SK-N-SH (cell line): ENCODE results near the gene CDKAL1. TPM values are rescaled to one million over a fixed set of nuclear protein-coding genes. Genes with fewer than 3 reads are reported as not detected.

Experiments
- CTCF ChIA-PET: fragments of 300-600, 350-600 bp; formaldehyde crosslinking; extraction: SDS; loops from one replicate; lab custom pipeline; 2021; lab: Yijun Ruan, JAX
- POLR2A ChIA-PET: fragments of 350-600 bp; sonication (Branson Sonifier 250); formaldehyde crosslinking; extraction: SDS; loops from one replicate; lab custom pipeline; 2020; ENCODE audit warnings: antibody characterized with exemption, inconsistent platforms; lab: Yijun Ruan, JAX
- DNase-seq: peaks from one replicate; pipeline ENCODE4 v3.0.0; 2012
- H2AFZ ChIP-seq: fragments of 200-600 bp; sonication (generic); 2 replicates; pipeline ENCODE4 v1.8.1; 2016; ENCODE audit warnings: antibody characterized with exemption, mild to moderate bottlenecking, low read depth
- H3F3A ChIP-seq: fragments of 200-600 bp; sonication (generic); replicated peaks from 2 replicates; pipeline ENCODE3; 2016; ENCODE audit warnings: antibody characterized with exemption, mild to moderate bottlenecking; ENCODE audit not compliant: insufficient read depth
- H3K27ac ChIP-seq, 2 experiments: fragments of 200-500 bp in 1 of 2; fragments of 200-600 bp in 1 of 2; sonication (Bioruptor generic) in 1 of 2; sonication (generic), shearing (Covaris generic) in 1 of 2; 2 replicates each; pipeline versions ENCODE4 v1.5.1 to v1.6.1; 2014 to 2016; ENCODE audit warnings: low read depth in 2 of 2, inconsistent platforms in 1 of 2, low read length in 1 of 2, mild to moderate bottlenecking in 1 of 2, mixed read lengths in 1 of 2
- H3K27me3 ChIP-seq: fragments of 200-600 bp; sonication (generic), shearing (Covaris generic); 2 replicates; pipeline ENCODE4 v1.6.1; 2016; ENCODE audit warnings: mixed run types; ENCODE audit not compliant: insufficient read depth
- H3K36me3 ChIP-seq, 2 experiments: fragments of 200-500 bp in 1 of 2; fragments of 200-600 bp in 1 of 2; sonication (Bioruptor generic) in 1 of 2; sonication (generic) in 1 of 2; replicated peaks in 1 of 2; 2 replicates each; pipeline versions ENCODE3 to v1.5.1; 2014 to 2016; ENCODE audit warnings: low read length in 1 of 2, mild to moderate bottlenecking in 1 of 2; ENCODE audit not compliant: insufficient read depth in 2 of 2, control insufficient read depth in 1 of 2
- H3K4me1 ChIP-seq, 2 experiments: fragments of 200-500 bp in 1 of 2; fragments of 200-600 bp in 1 of 2; sonication (Bioruptor generic) in 1 of 2; sonication (generic), shearing (Covaris generic) in 1 of 2; 2 replicates each; pipeline versions ENCODE4 v1.5.1 to v1.6.1; 2014 to 2016; ENCODE audit warnings: low read depth in 1 of 2, low read length in 1 of 2, mixed run types in 1 of 2; ENCODE audit not compliant: insufficient read depth in 2 of 2, control insufficient read depth in 1 of 2
- H3K4me2 ChIP-seq: fragments of 200-600 bp; sonication (generic), shearing (Covaris generic); 2 replicates; pipeline ENCODE4 v1.6.1; 2017; ENCODE audit warnings: mixed run types
- H3K4me3 ChIP-seq, 2 experiments: fragments of 200-500 bp in 1 of 2; fragments of 200-600 bp in 1 of 2; sonication (Bioruptor generic) in 1 of 2; sonication (generic), shearing (Covaris generic) in 1 of 2; 2 replicates each; pipeline versions ENCODE4 v1.5.1 to v1.8.1; 2014 to 2016; ENCODE audit warnings: low read depth in 2 of 2, inconsistent platforms in 1 of 2, low read length in 1 of 2, mild to moderate bottlenecking in 1 of 2, mixed read lengths in 1 of 2, moderate library complexity in 1 of 2
- H3K79me2 ChIP-seq: fragments of 200-600 bp; sonication (generic); 2 replicates; pipeline ENCODE4 v1.8.1; 2017; ENCODE audit warnings: mild to moderate bottlenecking; ENCODE audit not compliant: insufficient read depth
- H3K9ac ChIP-seq: fragments of 200-600 bp; sonication (generic); 2 replicates; pipeline ENCODE4 v1.6.1; 2017; ENCODE audit warnings: mixed run types
- H3K9me2 ChIP-seq: fragments of 200-600 bp; sonication (generic); 2 replicates; pipeline ENCODE4 v1.6.1; 2017; ENCODE audit warnings: mixed run types
- H3K9me3 ChIP-seq: fragments of 200-600 bp; sonication (generic); 2 replicates; pipeline ENCODE4 v1.6.1; 2017; ENCODE audit warnings: mixed run types, mild to moderate bottlenecking, moderate library complexity
- H4K20me1 ChIP-seq: fragments of 200-600 bp; sonication (generic); 2 replicates; pipeline ENCODE4 v1.6.1; 2017; ENCODE audit warnings: mild to moderate bottlenecking, mixed run types; ENCODE audit not compliant: insufficient read depth
- CHD2 ChIP-seq: fragments of 150-350 bp; IDR thresholded peaks from 2 replicates; pipeline ENCODE4 v1.6.1; 2018; ENCODE audit warnings: low read length; ENCODE audit not compliant: partially characterized antibody
- ELF1 ChIP-seq: IDR thresholded peaks from 2 replicates; pipeline ENCODE4 v1.4.0; 2012
- EP300 ChIP-seq, 2 experiments: IDR thresholded peaks; 2 replicates each; pipeline versions ENCODE4 v1.4.0 to v1.6.1; 2012; ENCODE audit warnings: borderline replicate concordance in 1 of 2, low read depth in 1 of 2, low read length in 1 of 2
- EZH2phosphoT487 ChIP-seq: fragments of 200-600 bp; sonication (generic); IDR thresholded peaks from 2 replicates; pipeline ENCODE4 v1.6.1; 2017; ENCODE audit warnings: low read depth, mixed run types, mild to moderate bottlenecking, antibody characterized with exemption, moderate library complexity, borderline replicate concordance
- GABPA ChIP-seq: IDR thresholded peaks from 2 replicates; pipeline ENCODE4 v1.4.0; 2012; ENCODE audit warnings: low read depth, mild to moderate bottlenecking
- MEF2A ChIP-seq: IDR thresholded peaks from 2 replicates; pipeline ENCODE4 v1.4.0; 2012; ENCODE audit warnings: low read depth, borderline replicate concordance
- MXI1 ChIP-seq: IDR thresholded peaks from 2 replicates; pipeline ENCODE4 v1.6.1; 2012; ENCODE audit warnings: mild to moderate bottlenecking, low read depth, low read length, improper control_type of control experiment
- NFIC ChIP-seq: IDR thresholded peaks from 2 replicates; pipeline ENCODE4 v1.4.0; 2012; ENCODE audit warnings: borderline replicate concordance
- NRF1 ChIP-seq: IDR thresholded peaks from 2 replicates; pipeline ENCODE4 v1.6.1; 2012; ENCODE audit warnings: low read depth, mild to moderate bottlenecking, low read length
- POLR2AphosphoS5 ChIP-seq: IDR thresholded peaks from 2 replicates; pipeline ENCODE4 v1.6.1; 2012; ENCODE audit warnings: low read depth, low read length
- REST ChIP-seq: IDR thresholded peaks from 2 replicates; pipeline ENCODE4 v1.6.1; 2012; ENCODE audit warnings: mild to moderate bottlenecking, low read depth, low read length, moderate library complexity
- RFX5 ChIP-seq: IDR thresholded peaks from 2 replicates; pipeline ENCODE4 v1.6.1; 2012; ENCODE audit warnings: mild to moderate bottlenecking, improper control_type of control experiment, low read length
- RXRA ChIP-seq: IDR thresholded peaks from 2 replicates; pipeline ENCODE4 v1.4.0; 2012; ENCODE audit warnings: low read depth, mild to moderate bottlenecking, borderline replicate concordance
- TCF12 ChIP-seq: IDR thresholded peaks from 2 replicates; pipeline ENCODE4 v1.4.0; 2012
- USF1 ChIP-seq: IDR thresholded peaks from 2 replicates; pipeline ENCODE4 v1.4.0; 2012; ENCODE audit warnings: low read depth, borderline replicate concordance
- USF2 ChIP-seq: fragments of 150-350 bp; IDR thresholded peaks from 2 replicates; pipeline ENCODE4 v1.6.1; 2017; ENCODE audit warnings: antibody characterized with exemption, low read length, low read depth, borderline replicate concordance
- WGBS: methylation state at CpG from one replicate; pipeline ENCODE4 v1.1.6; 2017; ENCODE audit warnings: low lambda C conversion rate; 5-methylcytosine and 5-hydroxymethylcytosine counted together
- polyA plus RNA-seq, 3 experiments: library from polyadenylated mRNA; depleted of rRNA; stranded (reverse); fragments of >200 nt; gene quantifications; 2 replicates each; pipeline ENCODE4 v1.2.3, GENCODE V29; 2012

The CDKAL1 gene
- polyA plus RNA-seq, 1 of the 3 experiments (the other 2 are of a cell fraction): 2.6 TPM

GRCh38 chr6:20581070-20581469, 46.8 kb downstream of the CDKAL1 start:
- H3K9me3 ChIP-seq: no peaks in the 10 kb centered on the region
- H3K4me3 ChIP-seq: no peak overlapping the region
- H2AFZ ChIP-seq: no peak overlapping the region
- peaks cover 0 to 22% of the 10 kb centered on the region in 2 experiments; a peak in 2 of 4 replicates for H3K4me1 ChIP-seq
- H3K27ac ChIP-seq: no peak overlapping the region
- no peaks in the 10 kb centered on the region for H3F3A ChIP-seq
- no peak overlapping the region for H3K9ac ChIP-seq
- H3K4me2 ChIP-seq: no peak overlapping the region
- TF ChIP-seq MEF2A: no peak
- DNase-seq: no peak
- H4K20me1 ChIP-seq: no peaks in the 10 kb centered on the region
- no peaks in the 10 kb centered on the region for H3K9me2 ChIP-seq
- ChIA-PET POLR2A (no interaction called here), CTCF (no interaction called here)
- no peaks in the 10 kb centered on the region for H3K36me3 ChIP-seq
- no peaks in the 10 kb centered on the region for H3K79me2 ChIP-seq
- WGBS: 95% methylated on average over 1 of the region's 1 CpG
- H3K27me3 ChIP-seq: no peaks in the 10 kb centered on the region

GRCh38 chr6:20582586-20583443, 48.6 kb downstream of the CDKAL1 start:
- TF ChIP-seq RFX5 (no peak), NRF1 (no peak), POLR2AphosphoS5 (no peak), TCF12 (no peak), CHD2 (no peak), GABPA (no peak), EZH2phosphoT487 (no peak), RXRA (no peak), MXI1 (no peak)

GRCh38 chr6:20583444-20583800, 49.2 kb downstream of the CDKAL1 start:
- peaks cover 0 to 10% of the 10 kb centered on the region in 2 experiments; a peak in 3 of 4 replicates for H3K4me1 ChIP-seq
- 54% methylated on average over 3 of the region's 3 CpGs for WGBS
- no peak overlapping the region for H3K9ac ChIP-seq
- H3K79me2 ChIP-seq: no peaks in the 10 kb centered on the region
- ChIA-PET POLR2A (no interaction called here), CTCF (interaction anchor here (0.7 to 0.8 kb wide), 2 partner anchors 13 to 369 kb away, joined by 3 read pairs; no protein-coding TSS in a partner anchor)
- no peaks in the 10 kb centered on the region for H3K27me3 ChIP-seq
- H2AFZ ChIP-seq: no peak overlapping the region
- no peak for DNase-seq
- H3K9me2 ChIP-seq: no peaks in the 10 kb centered on the region
- H3F3A ChIP-seq: no peaks in the 10 kb centered on the region
- H3K36me3 ChIP-seq: no peaks in the 10 kb centered on the region
- H3K27ac ChIP-seq: peak overlapping the region in 1 of 2 experiments; percentile 76; a peak in 2 of 4 replicates
- H3K9me3 ChIP-seq: no peaks in the 10 kb centered on the region
- no peak overlapping the region for H3K4me2 ChIP-seq
- no peak overlapping the region for H3K4me3 ChIP-seq
- H4K20me1 ChIP-seq: no peaks in the 10 kb centered on the region
- TF ChIP-seq USF2: no peak
- TF ChIP-seq EZH2phosphoT487: no peak
- no peak for TF ChIP-seq EP300 (IDR thresholded peaks at IDR 0.05; ENCODE audit: borderline replicate concordance in 1 of 2, low read depth in 1 of 2, low read length in 1 of 2)
- no peak for TF ChIP-seq NRF1
- no peak for TF ChIP-seq ELF1
- TF ChIP-seq USF1: no peak
- TF ChIP-seq MEF2A: no peak
- TF ChIP-seq REST: no peak
- TF ChIP-seq GABPA: no peak
- TF ChIP-seq NFIC: no peak

More at GRCh38 chr6:20582586-20583443, 48.6 kb downstream of the CDKAL1 start:
- Histone ChIP-seq H3K27ac (peak overlapping the region in 1 of 2 experiments; percentile 76; a peak in 2 of 4 replicates), H3K4me3 (no peak overlapping the region), H3K9me2 (no peaks in the 10 kb centered on the region), H3K4me2 (no peak overlapping the region), H3F3A (no peaks in the 10 kb centered on the region), H3K9me3 (no peaks in the 10 kb centered on the region), H3K79me2 (no peaks in the 10 kb centered on the region), H4K20me1 (no peaks in the 10 kb centered on the region), H3K36me3 (no peaks in the 10 kb centered on the region), H3K9ac (no peak overlapping the region), H3K27me3 (no peaks in the 10 kb centered on the region), H3K4me1 (peaks cover 0 to 11% of the 10 kb centered on the region in 2 experiments; a peak in 2 of 4 replicates), H2AFZ (no peak overlapping the region)
- ChIA-PET POLR2A (no interaction called here), CTCF (interaction anchor here (0.7 to 0.8 kb wide), 2 partner anchors 14 to 370 kb away, joined by 3 read pairs; no protein-coding TSS in a partner anchor)
- WGBS: 99% methylated on average over 4 of the region's 4 CpGs
- DNase-seq: no peak
